Measurements from ENCODE around the gene ADGRG6.

- no peak for TF ChIP-seq CTCF (IDR thresholded peaks at IDR 0.05; ENCODE audit: insufficient read depth, low read length, poor library complexity, severe bottlenecking)
- TF ChIP-seq EZH2phosphoT487 (conservative IDR thresholded peaks at IDR 0.05; ENCODE audit: low read length): no peak
Observed at GRCh38 chr6:142321451-142321850, 19.6 kb downstream of the ADGRG6 start.
